Fibroblast of the aortic adventitia (primary cell): Measurements from ENCODE around the gene MPPE1. TPM values are rescaled to one million over a fixed set of nuclear protein-coding genes. Genes with fewer than 3 reads are reported as not detected.

Experiments
- DNase-seq: peaks from one replicate; pipeline ENCODE4 v3.0.0-alpha.2; 2010; ENCODE audit warnings: low read depth
- H3K4me3 ChIP-seq: 2 replicates; pipeline ENCODE4 v1.5.1; 2011; ENCODE audit warnings: low read depth, mild to moderate bottlenecking, control low read depth, low read length, moderate library complexity
- total RNA-seq: library from RNA; depleted of rRNA; stranded (reverse); fragments of >200 nt; gene quantifications from 2 replicates; pipeline ENCODE4 v1.2.3, GENCODE V29; 2012; ENCODE audit warnings: low replicate concordance
- TF ChIP-seq, protein P1 (sequence below): IDR thresholded peaks from 2 replicates; pipeline ENCODE4 v1.5.1; 2011; ENCODE audit warnings: mild to moderate bottlenecking, low read length, control low read depth, inconsistent platforms; ENCODE audit not compliant: insufficient read depth

MPPE1 gene
- total RNA-seq, 1 donor, result 24.0 TPM

- H3K4me3 ChIP-seq, result no peak overlapping the region
- TF ChIP-seq, protein P1, sequence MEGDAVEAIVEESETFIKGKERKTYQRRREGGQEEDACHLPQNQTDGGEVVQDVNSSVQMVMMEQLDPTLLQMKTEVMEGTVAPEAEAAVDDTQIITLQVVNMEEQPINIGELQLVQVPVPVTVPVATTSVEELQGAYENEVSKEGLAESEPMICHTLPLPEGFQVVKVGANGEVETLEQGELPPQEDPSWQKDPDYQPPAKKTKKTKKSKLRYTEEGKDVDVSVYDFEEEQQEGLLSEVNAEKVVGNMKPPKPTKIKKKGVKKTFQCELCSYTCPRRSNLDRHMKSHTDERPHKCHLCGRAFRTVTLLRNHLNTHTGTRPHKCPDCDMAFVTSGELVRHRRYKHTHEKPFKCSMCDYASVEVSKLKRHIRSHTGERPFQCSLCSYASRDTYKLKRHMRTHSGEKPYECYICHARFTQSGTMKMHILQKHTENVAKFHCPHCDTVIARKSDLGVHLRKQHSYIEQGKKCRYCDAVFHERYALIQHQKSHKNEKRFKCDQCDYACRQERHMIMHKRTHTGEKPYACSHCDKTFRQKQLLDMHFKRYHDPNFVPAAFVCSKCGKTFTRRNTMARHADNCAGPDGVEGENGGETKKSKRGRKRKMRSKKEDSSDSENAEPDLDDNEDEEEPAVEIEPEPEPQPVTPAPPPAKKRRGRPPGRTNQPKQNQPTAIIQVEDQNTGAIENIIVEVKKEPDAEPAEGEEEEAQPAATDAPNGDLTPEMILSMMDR, result no peak
- DNase-seq, result no peak
Observed at GRCh38 chr18:11944252-11944651, 36.1 kb upstream of the MPPE1 start.

DNA sequence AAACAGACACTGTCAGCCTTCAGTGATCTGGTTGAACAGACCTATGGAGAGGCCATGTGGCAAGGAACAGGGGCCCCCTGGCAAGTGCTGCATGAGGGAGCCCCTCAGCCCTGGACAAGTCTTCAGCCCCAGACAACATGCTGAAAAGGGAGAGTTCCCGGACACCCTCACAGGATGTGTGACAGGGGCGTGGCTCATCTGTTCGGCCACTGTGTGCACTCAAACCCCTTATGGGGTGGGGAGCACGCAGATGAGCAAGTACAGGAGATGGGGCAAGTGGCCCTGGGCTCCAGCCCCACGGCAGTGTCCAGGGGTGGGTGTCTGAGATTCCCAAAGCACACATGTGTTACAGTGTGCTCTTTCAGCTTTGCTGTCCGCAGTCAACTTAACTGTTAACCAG, 35.4 kb upstream of the MPPE1 start:
- TF ChIP-seq, protein P1, result no peak
- no peak overlapping the region for H3K4me3 ChIP-seq
- DNase-seq, result no peak

DNA sequence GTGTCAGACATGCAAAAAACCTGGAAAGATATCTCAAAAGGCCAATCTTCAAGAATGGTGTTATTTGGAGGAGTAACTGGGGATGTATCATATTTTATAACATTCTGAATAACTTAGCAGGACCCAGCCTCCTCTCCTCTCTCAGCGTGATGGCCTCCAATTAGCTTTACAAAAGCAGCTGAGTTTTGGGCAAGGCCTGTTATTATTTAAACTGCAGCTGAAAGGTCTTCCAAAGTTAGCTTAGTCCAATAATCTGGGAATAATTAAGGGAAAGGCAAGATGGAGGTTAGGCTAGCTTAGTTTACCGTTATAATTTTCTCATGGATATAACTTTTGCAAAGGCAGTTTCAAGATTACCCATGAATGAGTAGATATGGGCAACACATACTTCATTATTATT, 32.8 kb upstream of the MPPE1 start:
- H3K4me3 ChIP-seq, result no peak overlapping the region
- DNase-seq, result no peak
- TF ChIP-seq, protein P1, result no peak

- TF ChIP-seq, protein P1, result peak; percentile 72
- H3K4me3 ChIP-seq, result no peak overlapping the region
- peak; percentile 74 for DNase-seq
Observed at GRCh38 chr18:11937874-11938478, 29.9 kb upstream of the MPPE1 start.

DNA sequence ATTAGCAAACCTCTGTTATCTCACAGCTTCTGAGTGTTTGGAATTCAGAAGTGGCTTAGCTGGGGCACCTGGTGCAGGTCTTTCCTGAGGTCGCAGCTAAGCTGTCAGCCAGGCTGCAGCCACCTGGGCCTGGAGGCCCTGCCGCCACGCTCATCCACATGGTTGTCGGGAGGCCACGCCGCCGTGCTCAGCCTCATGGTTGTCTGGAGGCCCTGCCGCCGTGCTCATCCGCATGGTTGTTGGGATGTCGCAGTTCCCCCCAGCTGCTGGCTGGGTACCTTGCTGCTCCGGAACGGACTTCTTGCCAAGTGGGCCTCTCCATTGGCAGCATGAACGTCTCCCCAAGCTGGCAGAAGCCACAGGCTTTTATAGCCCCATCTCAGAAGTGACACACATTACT, 24.3 kb upstream of the MPPE1 start:
- TF ChIP-seq, protein P1, result no peak
- no peak overlapping the region for H3K4me3 ChIP-seq
- DNase-seq, result no peak

- DNase-seq, result no peak
- H3K4me3 ChIP-seq, result no peak overlapping the region
- TF ChIP-seq, protein P1, result no peak
Observed at GRCh38 chr18:11927497-11927896, 19.4 kb upstream of the MPPE1 start.

- no peak for DNase-seq
- H3K4me3 ChIP-seq, result no peak overlapping the region
- TF ChIP-seq, protein P1, result no peak
Observed at GRCh38 chr18:11925800-11926481, 17.8 kb upstream of the MPPE1 start.
